A549 (cell line): Measurements from ENCODE around the gene SMIM8. TPM values are rescaled to one million over a fixed set of nuclear protein-coding genes. Genes with fewer than 3 reads are reported as not detected.

Experiments
- ATAC-seq, 2 experiments: fragments of 200-7000 bp in 1 of 2; fragments of >200 bp in 1 of 2; cut with Nextera tagmentation in 1 of 2; cut with Tn5 transposase in 1 of 2; 3 replicates each; pipeline versions ENCODE4 v1.8.0 to v1.9.1; 2018 to 2020; ENCODE audit warnings: mild to moderate bottlenecking in 1 of 2, moderate library complexity in 1 of 2
- CTCF ChIA-PET: fragments of 300-600 bp; sonication (Branson Sonifier 250); formaldehyde crosslinking; extraction: SDS; loops from one replicate; lab custom pipeline; 2021; ENCODE audit warnings: antibody characterized with exemption, inconsistent platforms; lab: Yijun Ruan, JAX
- POLR2A ChIA-PET: fragments of 350-600 bp; formaldehyde crosslinking; extraction: SDS; loops from one replicate; lab custom pipeline; 2021; ENCODE audit warnings: antibody characterized with exemption, inconsistent platforms; lab: Yijun Ruan, JAX
- DNase-seq, 2 experiments: peaks; one replicate each; pipeline versions ENCODE4 v3.0.0 to v3.0.0-alpha.2; 2011 to 2016; ENCODE audit warnings: low read depth in 1 of 2, low spot score in 1 of 2
- FAIRE-seq: peaks from 2 replicates; lab custom pipeline; 2011; peaks lifted over from hg19 to GRCh38; lab: Jason Lieb, UNC
- H3K27ac ChIP-seq, 2 experiments: fragments of >200 bp; sonication (Bioruptor Twin); formaldehyde crosslinking; 3 replicates each; pipeline ENCODE4 v1.5.1; 2016 to 2017
- H3K4me1 ChIP-seq: fragments of >200 bp; sonication (Bioruptor Twin); formaldehyde crosslinking; 3 replicates; pipeline ENCODE4 v1.6.1; 2016
- H3K4me2 ChIP-seq: fragments of >200 bp; sonication (Bioruptor Twin); formaldehyde crosslinking; 3 replicates; pipeline ENCODE4 v1.6.1; 2016
- H3K4me3 ChIP-seq: fragments of >200 bp; sonication (Bioruptor Twin); formaldehyde crosslinking; 3 replicates; pipeline ENCODE4 v1.5.1; 2016
- H3K9me3 ChIP-seq: fragments of >200 bp; sonication (Bioruptor Twin); formaldehyde crosslinking; 3 replicates; pipeline ENCODE4 v1.6.1; 2016
- ATOH8 ChIP-seq: fragments of 250-450 bp; sonication (Bioruptor Pico); IDR thresholded peaks from 2 replicates; pipeline ENCODE4 v1.5.0; 2020; ENCODE audit warnings: low read depth, mild to moderate bottlenecking, moderate library complexity
- BHLHE40 ChIP-seq: IDR thresholded peaks from 2 replicates; pipeline ENCODE4 v1.6.1; 2012; ENCODE audit warnings: low read depth, low read length, inconsistent platforms
- CBX2 ChIP-seq: fragments of 200-600 bp; sonication (generic); IDR thresholded peaks from 2 replicates; pipeline ENCODE4 v1.6.1; 2016; ENCODE audit warnings: low read depth, mild to moderate bottlenecking, borderline replicate concordance
- CBX8 ChIP-seq: fragments of 200-600 bp; sonication (generic); IDR thresholded peaks from 2 replicates; pipeline ENCODE4 v1.6.1; 2016
- CTCF ChIP-seq: fragments of >200 bp; sonication (Bioruptor Twin); formaldehyde crosslinking; IDR thresholded peaks from 3 replicates; pipeline ENCODE4 v1.5.1; 2016
- EHF ChIP-seq: fragments of 250-450 bp; sonication (Bioruptor Pico); IDR thresholded peaks from 2 replicates; pipeline ENCODE4 v1.5.0; 2020; ENCODE audit warnings: mild to moderate bottlenecking
- GATA3 ChIP-seq: IDR thresholded peaks from 2 replicates; pipeline ENCODE4 v1.6.1; 2012; ENCODE audit warnings: borderline replicate concordance
- HDAC2 ChIP-seq: fragments of 200-600 bp; sonication (generic); IDR thresholded peaks from 2 replicates; pipeline ENCODE4 v1.6.1; 2016
- HMGXB4 ChIP-seq: fragments of 250-450 bp; sonication (Bioruptor Pico); IDR thresholded peaks from 2 replicates; pipeline ENCODE4 v1.5.0; 2021; ENCODE audit warnings: mild to moderate bottlenecking, moderate library complexity, borderline replicate concordance
- HOXA7 ChIP-seq: fragments of 250-450 bp; sonication (Bioruptor Pico); IDR thresholded peaks from 2 replicates; pipeline ENCODE4 v1.5.0; 2020; ENCODE audit warnings: mild to moderate bottlenecking, moderate library complexity
- HOXB5 ChIP-seq: fragments of 250-450 bp; sonication (Bioruptor Pico); IDR thresholded peaks from 2 replicates; pipeline ENCODE4 v1.5.0; 2020; ENCODE audit warnings: mild to moderate bottlenecking, moderate library complexity
- JUN ChIP-seq, 2 experiments: fragments of >200 bp; sonication (Bioruptor Twin); formaldehyde crosslinking; IDR thresholded peaks; 2 replicates in 1 of 2; 3 replicates in 1 of 2; pipeline ENCODE4 v1.6.1; 2016 to 2017
- KDM1A ChIP-seq: fragments of 200-600 bp; sonication (generic); IDR thresholded peaks from 2 replicates; pipeline ENCODE4 v1.6.1; 2016; ENCODE audit warnings: low read depth, mild to moderate bottlenecking
- MAFK ChIP-seq: fragments of 450-650 bp; IDR thresholded peaks from 2 replicates; pipeline ENCODE4 v1.6.1; 2014; ENCODE audit not compliant: partially characterized antibody
- MYC ChIP-seq: IDR thresholded peaks from 2 replicates; pipeline ENCODE4 v1.6.1; 2012; ENCODE audit warnings: mild to moderate bottlenecking, inconsistent platforms, low read length, improper control_type of control experiment, borderline replicate concordance
- NFE2L2 ChIP-seq: fragments of 150-350 bp; conservative IDR thresholded peaks from 2 replicates; pipeline ENCODE4 v1.6.1; 2014; ENCODE audit warnings: low read length
- NR3C1 ChIP-seq: fragments of >200 bp; sonication (Bioruptor Twin); formaldehyde crosslinking; IDR thresholded peaks from 3 replicates; pipeline ENCODE4 v1.6.1; 2017
- POLR2A ChIP-seq: IDR thresholded peaks from 2 replicates; pipeline ENCODE4 v1.6.1; 2012; ENCODE audit warnings: mild to moderate bottlenecking, low read length
- POLR2AphosphoS2 ChIP-seq: conservative IDR thresholded peaks from 2 replicates; pipeline ENCODE4 v1.6.1; 2012; ENCODE audit warnings: low read length, improper control_type of control experiment, inconsistent platforms
- RFX5 ChIP-seq: fragments of 450-650 bp; IDR thresholded peaks from 2 replicates; pipeline ENCODE4 v1.7.1; 2014; ENCODE audit warnings: antibody characterized with exemption, mild to moderate bottlenecking, moderate library complexity
- TP53 ChIP-seq: fragments of 250-450 bp; sonication (Bioruptor Pico); IDR thresholded peaks from 2 replicates; pipeline ENCODE4 v1.5.0; 2021; ENCODE audit warnings: mild to moderate bottlenecking, moderate library complexity
- ZC3H11A ChIP-seq: fragments of 450-650 bp; IDR thresholded peaks from 2 replicates; pipeline ENCODE4 v1.6.1; 2014; ENCODE audit warnings: antibody characterized with exemption, mild to moderate bottlenecking
- ZSCAN20 ChIP-seq: fragments of 250-450 bp; sonication (Bioruptor Pico); IDR thresholded peaks from 2 replicates; pipeline ENCODE4 v1.8.0; 2022; ENCODE audit warnings: mild to moderate bottlenecking, moderate library complexity
- WGBS: methylation state at CpG from one replicate; pipeline ENCODE4 v1.1.6; 2017; ENCODE audit errors: missing lambda C conversion rate; 5-methylcytosine and 5-hydroxymethylcytosine counted together
- polyA plus RNA-seq, 4 experiments: library from polyadenylated mRNA; depleted of rRNA in 3 of 4; stranded (reverse); fragments of >200 nt; fragmentation: RNase III in 1 of 4; extraction: RNeasy Plus Mini Kit Qiagen cat#74134 plus additional on column Dnase treatment in 1 of 4; gene quantifications; 2 replicates in 3 of 4; 3 replicates in 1 of 4; pipeline ENCODE4 v1.2.3, GENCODE V29; 2011 to 2017

Gene SMIM8
- polyA plus RNA-seq, 2 of the 4 experiments (the other 2 are of a cell fraction) = 2.8 to 6.9 TPM

- no peak overlapping the region for H3K4me3 ChIP-seq
- ChIA-PET CTCF (no interaction called here), POLR2A (no interaction called here)
- H3K9me3 ChIP-seq = no peaks in the 10 kb centered on the region
- DNase-seq = no peak
- FAIRE-seq = no peak
- TF ChIP-seq HOXA7 (no peak), TP53 (CRISPR knock-in tag) (no peak), RFX5 (no peak)
- ATAC-seq = no peak
- H3K27ac ChIP-seq = no peak overlapping the region
- H3K4me2 ChIP-seq = no peak overlapping the region
- WGBS = 92% methylated on average over 4 of the region's 4 CpGs
- H3K4me1 ChIP-seq = no peaks in the 10 kb centered on the region
Measured at GRCh38 chr6:87340230-87340629, 17.8 kb downstream of the SMIM8 start.

GRCh38 chr6:87341158-87341557 lies 18.8 kb downstream of the SMIM8 start:
- WGBS = 77% methylated on average over 2 of the region's 2 CpGs
- CTCF ChIA-PET = no interaction called here
- Histone ChIP-seq H3K4me2 (no peak overlapping the region), H3K27ac (no peak overlapping the region), H3K9me3 (no peaks in the 10 kb centered on the region), H3K4me1 (no peaks in the 10 kb centered on the region), H3K4me3 (no peak overlapping the region)
- no peak for ATAC-seq
- no peak for DNase-seq
- TF ChIP-seq HOXB5 (no peak), ATOH8 (CRISPR knock-in tag) (no peak), CBX2 (no peak)
- POLR2A ChIA-PET = no interaction called here
- no peak for FAIRE-seq

GRCh38 chr6:87341899-87342298 lies 19.5 kb downstream of the SMIM8 start:
- ChIA-PET CTCF (interaction anchor here (1.5 to 1.7 kb wide), 2 partner anchors 19 to 20 kb away, joined by 4 to 6 read pairs; no protein-coding TSS in a partner anchor), POLR2A (no interaction called here)
- no peak overlapping the region for H3K4me2 ChIP-seq
- no peaks in the 10 kb centered on the region for H3K9me3 ChIP-seq
- ATAC-seq (no peak), DNase-seq (no peak), FAIRE-seq (no peak)
- H3K27ac ChIP-seq = no peak overlapping the region
- no peak overlapping the region for H3K4me3 ChIP-seq
- TF ChIP-seq MYC (no peak), BHLHE40 (no peak), JUN (IDR thresholded peaks at IDR 0.05) (no peak), POLR2A (no peak), GATA3 (no peak), NR3C1 (no peak), HMGXB4 (CRISPR knock-in tag) (no peak), EHF (CRISPR knock-in tag) (no peak), CBX8 (no peak), NFE2L2 (no peak), CTCF (no peak), ZSCAN20 (CRISPR knock-in tag) (no peak), ZC3H11A (no peak), HDAC2 (no peak), KDM1A (no peak), ATOH8 (CRISPR knock-in tag) (no peak), POLR2AphosphoS2 (no peak), MAFK (no peak)
- 100% methylated on average over 1 of the region's 1 CpG for WGBS
- H3K4me1 ChIP-seq = no peaks in the 10 kb centered on the region
